DMS 273 treated with DMSO at 0.1 percent for 48 hours (cell line): ENCODE data around the gene OR52N2.

Source experiments
- DNase-seq: peaks from one replicate; lab custom pipeline; 2025; lab: John Stamatoyannopoulos, UW

The OR52N2 gene

DNA sequence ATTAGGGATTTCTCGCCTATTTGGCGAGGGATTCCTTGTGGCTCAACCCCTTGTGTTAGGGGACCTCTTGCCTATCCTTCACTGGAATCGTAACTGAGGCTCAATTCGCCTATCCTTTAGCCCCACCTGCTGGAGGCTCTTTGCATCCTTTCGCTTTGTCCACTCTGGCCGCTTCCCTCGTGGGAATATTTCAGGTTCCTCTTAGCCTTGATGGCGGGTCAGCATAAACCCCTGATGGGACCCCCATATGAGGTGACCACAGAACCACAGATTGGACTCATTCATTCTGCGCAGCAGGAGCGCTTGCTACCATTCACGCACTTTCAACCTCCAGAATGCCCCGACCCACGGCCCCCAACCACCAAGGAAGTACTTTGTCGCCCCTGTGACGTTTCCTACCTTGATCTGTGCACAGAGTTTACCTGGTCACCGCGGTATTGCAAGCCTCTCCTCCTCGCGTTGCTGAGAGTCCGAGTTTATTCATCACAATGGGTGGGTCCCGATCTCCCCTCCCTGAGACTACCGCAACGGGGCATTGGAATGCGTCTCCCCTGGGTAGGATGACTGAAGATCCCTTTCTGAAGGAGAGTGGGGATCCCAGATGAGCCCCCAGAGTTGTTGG, at the start of gene OR52N2:
OR52N2 (plus strand) TSS at position 425 of the 622 bp plus-strand sequence. CDS start 11,412 bp downstream, outside the sequence.
- DNase-seq = no peak

DNA sequence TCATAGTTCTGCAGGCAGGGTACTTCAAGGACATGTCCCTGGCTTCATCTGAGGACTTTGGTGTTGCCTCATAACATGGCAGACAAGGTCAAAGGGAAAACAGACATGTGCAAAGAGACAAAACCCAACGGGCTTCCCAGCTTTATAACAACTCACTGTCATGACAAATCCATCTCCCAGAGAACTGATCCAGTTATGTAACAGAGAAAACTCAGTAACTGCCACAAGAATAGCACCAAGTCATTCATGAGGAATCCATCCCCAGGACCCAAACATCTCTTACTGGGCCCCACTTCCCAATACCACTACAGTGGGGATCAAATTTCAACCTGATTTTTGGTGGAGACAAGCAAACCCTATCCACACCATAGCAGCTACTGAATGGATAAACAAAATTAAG, 41.7 kb upstream of the OR52N2 start:
- DNase-seq = no peak

DNA sequence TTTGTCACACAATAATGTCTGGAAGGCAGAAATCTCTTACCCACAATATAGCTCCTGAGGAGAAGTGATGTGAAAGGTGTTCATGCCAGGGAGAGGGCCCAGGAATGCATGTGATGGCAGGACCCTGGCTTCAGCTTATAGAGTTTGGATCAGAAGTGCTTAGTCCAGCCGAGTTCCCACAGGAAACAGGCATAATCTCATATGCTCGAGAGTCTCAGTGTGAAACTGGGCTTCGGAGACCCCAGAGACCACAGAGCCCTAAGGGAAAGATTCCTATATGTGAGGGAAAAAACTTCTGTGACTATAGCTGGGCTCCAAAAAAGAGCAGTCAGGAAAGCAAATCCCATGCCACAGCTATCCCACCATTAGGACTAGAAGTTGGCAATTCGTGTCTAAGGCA, 25.5 kb upstream of the OR52N2 start, which contains the start of gene OR52N5:
OR52N5 (minus strand) TSS at position 101 of the 400 bp plus-strand sequence. CDS start 4,721 bp downstream, outside the sequence.
- DNase-seq = no peak

DNA sequence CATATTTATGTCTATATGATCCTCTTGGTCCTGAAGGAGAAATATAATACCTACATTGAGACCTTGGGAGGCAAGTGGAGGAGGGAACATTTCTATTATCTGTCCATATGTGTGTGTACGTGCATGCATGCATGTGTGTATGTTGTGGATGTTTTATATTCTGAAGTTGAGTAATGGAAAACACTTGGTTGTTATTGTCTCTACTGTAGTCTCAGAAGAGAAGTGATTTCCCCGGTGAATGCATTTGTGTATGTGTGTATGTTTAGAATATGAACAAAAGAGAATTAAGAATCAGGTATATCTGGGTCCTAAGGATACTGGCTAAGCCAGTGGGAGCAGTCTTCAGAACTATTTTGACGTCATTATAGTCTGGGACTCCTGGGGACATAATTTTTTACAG, 17.6 kb upstream of the OR52N2 start, which contains the start of gene OR52N1:
OR52N1 (minus strand) TSS at position 101 of the 400 bp plus-strand sequence. CDS start 2,449 bp downstream, outside the sequence.
- DNase-seq = no peak

DNA sequence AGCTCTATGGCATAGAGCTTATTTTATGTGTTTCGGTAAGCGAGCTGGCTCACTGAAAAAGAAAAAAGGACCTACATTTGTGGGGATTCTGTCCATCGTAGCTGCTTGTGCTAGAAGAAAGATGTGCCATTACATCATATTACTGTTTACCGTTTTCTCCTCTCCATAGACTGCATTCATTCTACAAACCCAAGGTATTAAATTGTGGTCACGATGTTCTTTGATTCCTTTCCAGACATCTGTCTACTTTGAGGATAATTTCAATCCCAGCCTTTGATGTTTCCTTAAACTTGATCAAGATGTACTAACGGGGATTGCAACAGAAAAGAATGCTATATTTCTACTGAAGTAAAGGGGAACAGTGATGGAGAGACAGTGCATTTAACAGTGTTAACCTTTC, 12.2 kb upstream of the OR52N2 start:
- no peak for DNase-seq

DNA sequence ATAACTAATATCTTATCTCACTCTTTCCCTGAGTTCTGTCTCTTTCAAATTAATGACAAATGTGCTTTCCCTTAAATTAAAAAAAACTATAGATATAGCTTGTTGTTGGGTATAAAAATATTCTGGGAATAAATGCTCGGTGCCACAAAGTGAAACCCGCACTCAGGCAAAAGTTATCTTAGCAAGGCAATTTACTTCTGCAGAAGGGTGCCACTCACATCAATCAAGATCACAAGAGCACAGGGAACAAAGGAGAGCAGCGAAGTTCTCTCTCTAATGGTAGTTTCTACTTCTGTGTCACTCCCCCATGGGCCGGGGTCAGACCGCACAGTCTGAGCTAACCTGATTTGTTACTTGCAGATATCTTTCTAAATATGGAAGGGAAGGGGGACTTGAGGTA, 4.7 kb upstream of the OR52N2 start:
- DNase-seq = no peak

DNA sequence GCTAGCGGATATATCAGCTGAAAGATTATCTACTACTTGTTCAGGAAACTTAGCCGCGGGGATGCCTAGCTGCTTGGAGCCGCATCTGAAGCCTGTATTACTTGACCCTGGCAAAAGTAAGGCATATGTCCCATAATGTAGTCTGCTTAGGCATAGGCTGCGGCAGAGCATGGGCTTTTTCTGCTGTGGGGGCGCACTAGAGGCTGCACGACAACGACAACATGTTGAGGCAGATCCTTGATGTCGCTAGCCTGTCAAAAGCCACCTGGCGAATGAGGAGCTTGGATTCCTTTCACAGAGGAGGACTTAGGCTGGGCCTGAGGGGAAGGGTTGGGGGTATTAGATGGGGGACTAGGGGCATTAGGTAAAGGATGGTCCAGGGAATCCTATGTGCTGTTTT, 1.1 kb upstream of the OR52N2 start:
- DNase-seq = no peak

DNA sequence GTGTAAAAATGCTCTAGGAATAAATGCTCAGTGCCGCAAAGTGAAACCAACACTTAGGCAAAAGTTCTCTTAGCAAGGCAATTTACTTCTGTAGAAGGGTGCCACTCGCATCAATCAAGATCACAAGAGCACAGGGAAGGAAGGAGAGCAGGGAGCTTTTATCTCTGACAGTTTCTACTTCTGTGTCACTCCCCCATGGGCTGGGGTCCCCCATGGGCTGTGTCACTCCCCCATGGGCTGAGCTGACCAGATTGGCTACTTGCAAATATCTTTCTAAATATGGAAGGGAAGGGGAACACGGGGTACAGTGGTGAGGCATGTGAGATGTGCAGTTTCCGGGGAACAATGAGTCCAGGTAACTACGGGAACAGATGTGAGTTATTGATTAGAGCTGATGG, 397 bp downstream of the OR52N2 start:
- no peak for DNase-seq

DNA sequence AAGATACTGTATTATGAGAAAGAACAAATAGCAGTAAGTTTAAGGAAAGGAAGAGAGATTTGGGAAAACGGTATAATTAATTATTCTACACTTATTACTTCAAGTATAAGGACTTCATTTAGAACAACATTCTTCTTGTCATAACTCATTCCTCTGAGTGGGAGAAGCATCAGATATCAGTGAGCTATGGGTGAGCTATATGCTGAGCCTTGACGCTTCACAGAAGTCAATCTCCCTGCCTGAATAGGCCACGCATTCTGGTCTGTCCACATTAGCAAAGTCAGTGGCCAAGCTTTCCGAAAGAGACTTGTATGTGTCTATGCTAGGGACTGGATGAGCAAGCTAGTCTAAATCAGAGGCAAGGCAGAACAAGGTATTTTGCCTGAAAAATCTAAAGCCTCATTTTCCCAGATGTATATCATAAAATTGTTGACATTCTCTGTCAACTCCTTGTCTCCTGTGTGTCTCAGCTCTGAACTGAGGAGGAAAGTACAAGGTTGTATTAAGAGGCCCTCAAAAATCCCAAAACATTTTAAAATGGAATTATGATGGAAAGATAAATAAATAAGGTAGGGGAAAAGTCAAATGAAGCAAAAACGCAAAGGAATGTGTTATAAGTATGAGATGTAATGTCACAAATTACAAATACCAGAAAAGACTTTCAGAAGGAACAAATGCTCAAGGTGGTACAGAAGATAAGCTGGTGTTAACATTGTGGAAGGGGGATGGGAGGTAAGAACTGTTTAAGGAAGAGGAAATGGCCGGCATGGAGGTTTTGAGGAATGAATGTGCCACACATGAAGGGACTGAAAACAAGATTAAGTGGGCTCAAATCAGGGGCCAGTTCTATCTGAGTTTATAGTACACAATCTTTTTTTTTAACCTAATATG, 1.4 kb downstream of the OR52N2 start:
- DNase-seq = no peak

DNA sequence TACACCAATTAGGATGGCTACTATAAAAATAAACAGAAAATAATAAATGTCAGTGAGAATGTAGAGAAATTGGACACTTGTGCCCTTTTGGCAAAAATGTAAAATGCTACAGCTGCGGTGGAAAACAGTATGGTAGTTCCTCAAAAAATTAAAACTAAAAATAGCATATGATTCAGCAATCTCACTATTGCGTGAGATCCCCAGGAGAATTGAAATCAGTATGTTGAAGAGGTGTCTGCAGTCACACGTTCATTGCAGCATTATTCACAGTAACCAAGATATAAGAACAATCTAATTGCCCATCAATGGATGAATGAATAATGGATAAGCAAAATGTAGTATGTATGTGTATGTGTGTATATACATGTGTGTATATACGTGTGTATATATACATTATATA, 6.8 kb downstream of the OR52N2 start:
- no peak for DNase-seq

DNA sequence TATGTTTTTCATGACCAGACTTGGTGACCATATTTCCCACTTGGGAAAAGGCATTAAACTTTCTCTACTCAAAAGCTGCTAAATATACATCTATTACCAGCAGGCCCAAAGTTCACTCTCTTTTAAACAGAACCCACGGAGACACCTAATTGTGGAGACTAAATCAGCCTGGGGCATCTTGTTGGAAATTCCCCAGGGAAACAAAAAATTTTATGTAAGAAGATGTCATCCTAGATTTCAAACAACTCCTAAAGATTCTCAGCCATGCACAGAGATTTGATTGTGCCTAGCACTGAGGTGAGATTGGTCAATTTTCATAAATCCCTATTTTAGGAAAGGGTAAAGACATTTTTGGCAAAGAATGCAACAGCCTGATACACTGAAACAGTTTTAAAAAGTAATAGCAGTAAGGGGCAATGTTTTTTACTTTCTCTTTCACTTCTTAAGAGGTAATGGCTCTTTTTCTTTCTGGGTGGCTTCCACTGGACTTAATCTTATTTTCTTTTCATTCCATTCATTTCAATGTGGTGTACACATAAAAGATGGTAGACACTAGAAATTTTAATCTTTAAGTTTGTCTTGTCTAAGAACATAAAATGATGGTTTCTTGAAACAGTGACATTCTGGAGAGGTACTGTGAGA, 9.6 kb downstream of the OR52N2 start:
- no peak for DNase-seq

DNA sequence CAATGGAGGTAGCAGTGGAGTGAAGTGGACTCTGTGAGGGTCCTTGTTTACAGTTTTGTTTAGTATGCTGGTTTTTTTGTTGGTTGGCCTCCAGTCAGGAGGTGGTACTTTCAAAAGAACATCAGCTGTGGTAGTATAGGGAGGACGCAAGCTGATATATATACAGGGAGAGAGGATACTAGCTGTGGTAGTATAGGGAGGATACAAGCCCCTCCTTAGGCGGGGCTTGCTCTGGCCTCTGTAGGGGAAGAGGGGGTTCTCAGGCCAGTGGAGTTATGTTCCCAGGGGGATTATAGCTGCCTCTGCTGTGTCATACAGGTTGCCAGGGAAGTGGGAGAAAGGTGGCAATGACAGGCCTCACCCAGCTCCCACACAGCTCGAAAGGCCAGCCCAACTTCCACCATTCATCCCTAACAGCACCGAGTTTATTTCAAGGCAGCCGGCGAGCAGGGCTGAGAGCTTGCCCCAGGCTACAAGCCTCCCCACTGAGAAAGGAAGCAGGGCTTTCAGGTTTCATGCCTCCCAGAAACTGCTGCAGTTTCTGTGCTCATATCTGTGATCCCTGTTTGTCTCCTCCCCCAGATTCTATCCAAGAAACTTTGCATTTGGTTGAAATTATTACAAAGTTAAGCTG, 22.6 kb downstream of the OR52N2 start:
- no peak for DNase-seq

DNA sequence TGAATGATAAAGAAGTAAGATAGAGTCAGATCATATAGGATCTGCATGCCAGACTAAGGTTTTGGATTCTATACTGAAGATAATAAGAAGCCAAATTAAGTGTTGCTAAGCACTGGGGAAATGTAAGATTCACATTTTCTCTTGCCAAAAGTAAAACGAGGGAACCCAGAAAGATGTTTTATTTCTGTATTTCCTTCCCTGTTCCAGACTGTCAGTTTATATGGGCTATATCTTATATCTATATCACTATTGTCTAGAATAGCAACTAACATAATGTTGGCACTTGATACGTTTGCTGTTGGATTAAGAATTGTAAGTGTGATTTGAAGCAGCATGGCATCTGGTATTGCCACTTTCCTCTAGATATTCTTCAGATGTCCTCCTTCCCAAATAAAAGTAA, 24.7 kb downstream of the OR52N2 start:
- DNase-seq = no peak

DNA sequence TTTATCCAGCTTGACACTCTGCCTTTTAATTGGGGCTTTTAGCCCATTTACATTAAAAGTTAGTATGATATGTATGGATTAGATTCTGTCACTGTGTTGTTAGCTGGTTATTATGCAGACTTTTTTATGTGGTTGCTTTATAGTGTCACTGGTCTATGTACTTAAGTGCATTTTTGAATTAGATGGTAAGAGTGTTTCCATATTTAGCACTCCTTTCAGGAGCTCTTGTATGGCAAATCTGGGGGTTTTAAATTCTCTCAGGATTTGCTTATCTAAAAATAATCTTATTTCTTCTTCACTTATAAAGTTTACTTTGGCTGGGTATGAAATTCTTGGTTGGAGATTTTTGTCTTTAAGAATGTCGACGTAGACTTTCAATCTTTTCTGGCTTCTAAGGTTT, 29.0 kb downstream of the OR52N2 start:
- DNase-seq = no peak

DNA sequence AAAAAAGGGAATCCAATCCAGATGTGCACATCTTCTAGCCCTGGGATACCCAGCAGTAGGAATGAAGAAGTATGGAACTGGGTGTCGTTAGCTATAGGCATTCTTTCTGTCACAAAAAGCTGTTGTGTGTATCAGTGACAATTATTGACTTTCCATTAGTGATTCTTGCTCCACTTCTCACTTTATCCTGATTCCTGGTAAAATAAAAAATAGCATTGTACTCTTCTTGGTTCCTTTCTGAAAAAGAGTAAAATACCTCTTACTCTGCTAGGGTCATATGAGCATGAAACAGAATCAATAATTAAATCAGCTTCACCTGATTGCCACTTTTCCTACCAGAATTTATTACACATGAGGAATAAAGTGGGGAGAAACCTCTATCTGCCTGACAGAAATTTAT, 33.1 kb downstream of the OR52N2 start, which contains the start of gene OR52E6:
OR52E6 (minus strand) TSS at position 101 of the 400 bp plus-strand sequence; CDS start at position 101, 0 bp downstream.
- no peak for DNase-seq

DNA sequence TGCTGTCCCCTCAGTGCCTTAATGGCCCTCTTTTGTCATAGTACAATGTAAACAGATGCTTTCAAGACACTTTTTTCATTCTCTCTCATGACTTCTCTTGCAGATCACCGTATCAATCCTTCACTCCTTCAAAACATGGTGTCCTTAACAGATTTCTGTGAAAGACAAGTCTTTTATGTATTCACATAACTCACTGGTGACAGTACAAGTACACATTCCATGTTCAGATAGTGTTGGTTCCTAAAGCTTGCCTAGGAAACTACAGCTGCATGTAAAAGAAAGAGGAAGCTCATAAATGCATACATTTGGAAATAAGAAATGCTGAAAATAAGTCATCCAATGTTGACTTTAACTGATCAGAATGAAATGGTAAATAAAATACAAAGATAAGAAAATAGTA, 38.0 kb downstream of the OR52N2 start:
- DNase-seq = no peak

DNA sequence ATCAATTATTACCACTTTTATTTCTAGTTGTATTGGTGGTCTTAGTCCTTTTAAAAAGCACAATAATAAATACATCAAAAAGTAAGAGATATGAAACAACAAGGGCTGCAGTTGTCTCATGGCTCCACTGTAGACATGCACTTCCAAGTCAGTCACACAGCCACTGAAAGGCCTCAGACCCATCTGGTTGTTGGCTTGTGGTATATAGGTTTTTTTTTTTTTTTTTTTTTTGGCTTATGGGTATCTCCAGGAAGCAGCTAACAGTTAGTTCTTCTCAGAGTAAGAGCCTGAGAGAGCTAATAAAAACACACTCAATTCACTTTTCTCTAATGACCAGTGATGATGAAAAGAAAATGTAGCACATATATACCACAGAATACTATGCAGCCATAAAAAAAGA, 39.0 kb downstream of the OR52N2 start:
- no peak for DNase-seq

DNA sequence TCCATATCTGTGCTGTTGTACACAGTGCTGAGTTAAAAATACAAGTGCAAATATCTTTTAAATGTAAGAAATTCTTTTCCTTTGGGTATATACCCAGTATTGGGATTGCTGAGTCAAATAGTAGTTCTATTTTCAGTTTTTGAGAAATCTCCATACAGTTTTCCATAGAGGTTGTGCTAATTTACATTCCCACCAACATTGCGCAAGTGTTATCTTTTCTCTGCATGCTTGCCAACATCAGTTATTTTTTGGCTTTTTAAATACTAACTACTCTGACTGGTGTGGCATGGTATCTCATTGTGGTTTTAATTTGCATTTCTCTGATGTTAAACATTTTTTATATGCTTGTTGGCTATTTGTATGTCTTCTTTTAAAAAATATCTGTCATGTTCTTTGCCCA, 42.3 kb downstream of the OR52N2 start:
- no peak for DNase-seq

DNA sequence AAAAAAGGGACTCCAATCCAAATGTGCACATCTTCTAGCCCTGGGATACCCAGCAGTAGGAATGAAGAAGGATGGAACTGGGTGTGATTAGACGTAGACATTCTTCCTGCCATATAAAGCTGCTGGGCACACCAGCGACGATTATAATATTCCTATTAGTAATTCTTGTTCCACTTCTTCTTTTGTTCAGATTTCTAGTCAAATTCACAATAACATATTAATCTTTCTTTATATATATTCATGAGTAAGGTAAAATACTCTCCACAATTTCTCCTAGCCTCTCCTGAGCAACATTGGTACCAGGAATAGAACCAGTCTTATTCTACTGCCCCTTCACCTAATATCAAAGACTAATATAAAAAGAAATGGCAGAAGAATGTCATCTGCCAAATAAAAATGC, 48.9 kb downstream of the OR52N2 start, which contains the start of gene OR52E8:
OR52E8 (minus strand) TSS at position 101 of the 400 bp plus-strand sequence; CDS start at position 101, 0 bp downstream.
- no peak for DNase-seq

DNA sequence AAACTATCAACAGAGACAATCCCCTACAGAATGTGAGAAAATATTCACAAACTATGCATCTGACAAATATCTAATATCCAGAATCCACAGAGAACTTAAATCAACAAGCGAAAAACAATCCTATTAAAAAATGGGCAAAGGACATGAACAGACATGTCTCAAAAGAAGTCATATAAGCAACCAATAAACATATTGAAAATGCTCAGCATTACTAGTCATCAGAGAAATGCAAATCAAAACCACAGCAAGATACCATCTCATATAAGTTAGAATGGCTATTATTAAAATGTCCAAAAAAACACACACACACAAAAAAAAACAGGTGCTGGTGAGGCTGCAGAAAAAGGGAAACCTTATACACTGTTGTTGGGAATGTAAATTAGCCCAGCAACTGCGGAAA, 57.1 kb downstream of the OR52N2 start:
- DNase-seq = no peak
